Neural progenitor cell (in vitro differentiated cells): ENCODE data around the gene HIGD1B. TPM values are rescaled to one million over a fixed set of nuclear protein-coding genes. Genes with fewer than 3 reads are reported as not detected.

Source experiments
- DNase-seq: peaks from one replicate; pipeline ENCODE4 v3.0.0-alpha.2; 2016; ENCODE audit warnings: low spot score
- H2AFZ ChIP-seq: fragments of 200-600 bp; sonication (generic); replicated peaks from 2 replicates; pipeline ENCODE4 v1.6.1; 2016; ENCODE audit warnings: antibody characterized with exemption
- H3F3A ChIP-seq: fragments of 200-600 bp; sonication (generic); 2 replicates; pipeline ENCODE4 v1.6.1; 2016; ENCODE audit warnings: antibody characterized with exemption, low read depth
- H3K27ac ChIP-seq: fragments of 200-600 bp; sonication (generic); 2 replicates; pipeline ENCODE4 v1.5.1; 2016; ENCODE audit warnings: mild to moderate bottlenecking
- H3K27me3 ChIP-seq: fragments of 200-600 bp; sonication (generic); 2 replicates; pipeline ENCODE4 v1.6.1; 2016; ENCODE audit warnings: mild to moderate bottlenecking, moderate library complexity
- H3K36me3 ChIP-seq: fragments of 200-600 bp; sonication (generic); 2 replicates; pipeline ENCODE4 v1.5.1; 2016
- H3K4me1 ChIP-seq: fragments of 200-600 bp; sonication (generic); 2 replicates; pipeline ENCODE4 v1.6.1; 2016; ENCODE audit warnings: mixed run types
- H3K4me2 ChIP-seq: fragments of 200-600 bp; sonication (generic); 2 replicates; pipeline ENCODE4 v1.6.1; 2016
- H3K4me3 ChIP-seq: fragments of 200-600 bp; sonication (generic); 2 replicates; pipeline ENCODE4 v1.5.1; 2016
- H3K79me2 ChIP-seq: fragments of 200-600 bp; sonication (generic); 2 replicates; pipeline ENCODE4 v1.6.1; 2016; ENCODE audit warnings: low read depth
- H3K9ac ChIP-seq: fragments of 200-600 bp; sonication (generic); 2 replicates; pipeline ENCODE4 v1.6.1; 2016
- H3K9me3 ChIP-seq: fragments of 200-600 bp; sonication (generic); 2 replicates; pipeline ENCODE4 v1.5.1; 2016; ENCODE audit warnings: low read depth
- H4K20me1 ChIP-seq: fragments of 200-600 bp; sonication (generic); 2 replicates; pipeline ENCODE4 v1.6.1; 2016; ENCODE audit warnings: low read depth
- H3K27ac Mint-ChIP-seq: 3 replicates; pipeline ENCODE4 v1.8.0; 2021; ENCODE audit warnings: mixed read lengths
- H3K27me3 Mint-ChIP-seq: 2 replicates; pipeline ENCODE4 v1.8.0; 2022; ENCODE audit warnings: low read depth, mild to moderate bottlenecking, inconsistent platforms, moderate library complexity, mixed read lengths; ENCODE audit not compliant: insufficient read depth
- H3K36me3 Mint-ChIP-seq: 3 replicates; pipeline ENCODE4 v1.8.0; 2021; ENCODE audit warnings: mixed read lengths
- H3K4me1 Mint-ChIP-seq: 3 replicates; pipeline ENCODE4 v1.8.0; 2021; ENCODE audit warnings: mixed read lengths
- H3K4me3 Mint-ChIP-seq: 3 replicates; pipeline ENCODE4 v1.8.0; 2021; ENCODE audit warnings: mild to moderate bottlenecking, moderate library complexity, mixed read lengths
- H3K9me3 Mint-ChIP-seq: 3 replicates; pipeline ENCODE4 v1.8.0; 2020; ENCODE audit warnings: mixed read lengths
- CTCF ChIP-seq: fragments of 200-600 bp; sonication (generic); IDR thresholded peaks from 2 replicates; pipeline ENCODE4 v1.5.1; 2017; ENCODE audit warnings: antibody characterized with exemption, mild to moderate bottlenecking
- EZH2 ChIP-seq: fragments of 200-600 bp; sonication (generic); IDR thresholded peaks from 2 replicates; pipeline ENCODE4 v1.6.1; 2017; ENCODE audit warnings: antibody characterized with exemption, mild to moderate bottlenecking, moderate library complexity
- EZH2phosphoT487 ChIP-seq: fragments of 200-600 bp; sonication (generic); IDR thresholded peaks from 2 replicates; pipeline ENCODE4 v1.6.1; 2017; ENCODE audit warnings: antibody characterized with exemption
- total RNA-seq: library from RNA; depleted of rRNA; stranded (reverse); fragments of >200 nt; gene quantifications from 2 replicates; pipeline ENCODE4 v1.2.3, GENCODE V29; 2015; ENCODE audit warnings: low replicate concordance

Gene HIGD1B
- total RNA-seq, 1 donor from 2014 or later = not detected

GRCh38 chr17:44862278-44862914 lies 14.7 kb downstream of the HIGD1B start:
- H3K27ac Mint-ChIP-seq = no peak overlapping the region
- H3K36me3 ChIP-seq = peaks cover 9% of the 10 kb centered on the region
- H3K9ac ChIP-seq = no peak overlapping the region

GRCh38 chr17:44863061-44863918 lies 15.6 kb downstream of the HIGD1B start:
- no peak overlapping the region for H2AFZ ChIP-seq
- no peak overlapping the region for H3K27ac Mint-ChIP-seq
- H3K4me2 ChIP-seq = no peak overlapping the region
- H3K27me3 ChIP-seq = no peaks in the 10 kb centered on the region
- no peaks in the 10 kb centered on the region for H3K9me3 ChIP-seq
- peaks cover 9% of the 10 kb centered on the region for H3F3A ChIP-seq
- no peak overlapping the region for H3K4me3 Mint-ChIP-seq
- no peak overlapping the region for H3K4me3 ChIP-seq
- no peak overlapping the region for H3K9ac ChIP-seq
- TF ChIP-seq EZH2phosphoT487 (no peak), CTCF (no peak), EZH2 (no peak)
- H3K79me2 ChIP-seq = no peaks in the 10 kb centered on the region
- no peaks in the 10 kb centered on the region for H3K27me3 Mint-ChIP-seq
- no peaks in the 10 kb centered on the region for H3K9me3 Mint-ChIP-seq
- H4K20me1 ChIP-seq = no peaks in the 10 kb centered on the region
- no peaks in the 10 kb centered on the region for H3K4me1 Mint-ChIP-seq
- H3K36me3 ChIP-seq = peaks cover 9% of the 10 kb centered on the region
- H3K27ac ChIP-seq = no peak overlapping the region
- peaks cover 30% of the 10 kb centered on the region for H3K36me3 Mint-ChIP-seq
- no peak for DNase-seq
- no peaks in the 10 kb centered on the region for H3K4me1 ChIP-seq

More at GRCh38 chr17:44862278-44862914, 14.7 kb downstream of the HIGD1B start:
- Histone ChIP-seq H3K4me2 (no peak overlapping the region), H2AFZ (no peak overlapping the region), H4K20me1 (no peaks in the 10 kb centered on the region), H3K4me1 (no peaks in the 10 kb centered on the region), H3K4me3 (no peak overlapping the region), H3K79me2 (no peaks in the 10 kb centered on the region), H3K27ac (no peak overlapping the region), H3K27me3 (no peaks in the 10 kb centered on the region), H3K9me3 (no peaks in the 10 kb centered on the region), H3F3A (peaks cover 9% of the 10 kb centered on the region)
- Mint-ChIP-seq H3K36me3 (peaks cover 28% of the 10 kb centered on the region), H3K9me3 (no peaks in the 10 kb centered on the region), H3K27me3 (no peaks in the 10 kb centered on the region), H3K4me1 (no peaks in the 10 kb centered on the region), H3K4me3 (no peak overlapping the region)
- DNase-seq = no peak
- TF ChIP-seq EZH2phosphoT487 (no peak), EZH2 (no peak), CTCF (no peak)

- Histone ChIP-seq H3K9ac (no peak overlapping the region), H3K27ac (no peak overlapping the region), H3K79me2 (no peaks in the 10 kb centered on the region), H2AFZ (no peak overlapping the region), H4K20me1 (no peaks in the 10 kb centered on the region), H3K9me3 (no peaks in the 10 kb centered on the region), H3K4me1 (no peaks in the 10 kb centered on the region), H3F3A (peaks cover 9% of the 10 kb centered on the region), H3K4me2 (no peak overlapping the region), H3K27me3 (no peaks in the 10 kb centered on the region), H3K4me3 (no peak overlapping the region), H3K36me3 (peaks cover 9% of the 10 kb centered on the region)
- Mint-ChIP-seq H3K36me3 (peaks cover 25% of the 10 kb centered on the region), H3K27me3 (no peaks in the 10 kb centered on the region), H3K27ac (no peak overlapping the region), H3K4me3 (no peak overlapping the region), H3K9me3 (no peaks in the 10 kb centered on the region), H3K4me1 (no peaks in the 10 kb centered on the region)
- DNase-seq = no peak
- no peak for TF ChIP-seq CTCF
- no peak for TF ChIP-seq EZH2phosphoT487
- TF ChIP-seq EZH2 = no peak
These were observed 17.1 kb downstream of the HIGD1B start for GRCh38 chr17:44864831-44865230.
